Trophoblast cell (in vitro differentiated cells and primary cell): ENCODE data around the gene KPNA4.

ENCODE experiments used
- DNase-seq, 2 donors: peaks; one replicate each; pipeline ENCODE4 v3.0.0-alpha.2; 2016
- H2AFZ ChIP-seq: 2 replicates; pipeline ENCODE4 v1.6.1; 2013; ENCODE audit warnings: low read length, moderate library complexity, mild to moderate bottlenecking; ENCODE audit not compliant: insufficient read depth, poor library complexity
- H2AK5ac ChIP-seq: 2 replicates; pipeline ENCODE4 v1.6.1; 2013; ENCODE audit warnings: mild to moderate bottlenecking, low read length
- H2BK120ac ChIP-seq: 2 replicates; pipeline ENCODE4 v1.6.1; 2013; ENCODE audit warnings: low read length, mild to moderate bottlenecking, moderate library complexity; ENCODE audit not compliant: insufficient read depth, poor library complexity
- H2BK12ac ChIP-seq: 2 replicates; pipeline ENCODE4 v1.6.1; 2013; ENCODE audit warnings: mild to moderate bottlenecking, low read length, moderate library complexity
- H2BK5ac ChIP-seq: 2 replicates; pipeline ENCODE4 v1.6.1; 2013; ENCODE audit warnings: low read length, low read depth, moderate library complexity, mild to moderate bottlenecking; ENCODE audit not compliant: poor library complexity
- H3K14ac ChIP-seq: 2 replicates; pipeline ENCODE4 v1.6.1; 2013; ENCODE audit warnings: mild to moderate bottlenecking, low read length
- H3K18ac ChIP-seq: 2 replicates; pipeline ENCODE4 v1.6.1; 2013; ENCODE audit warnings: mild to moderate bottlenecking, low read length
- H3K23ac ChIP-seq: 2 replicates; pipeline ENCODE4 v1.6.1; 2013; ENCODE audit warnings: low read length
- H3K27ac ChIP-seq: 2 replicates; pipeline ENCODE4 v1.5.1; 2013; ENCODE audit warnings: low read depth, mild to moderate bottlenecking, inconsistent platforms, low read length, moderate library complexity
- H3K27me3 ChIP-seq: 2 replicates; pipeline ENCODE4 v1.6.1; 2013; ENCODE audit warnings: inconsistent platforms, mild to moderate bottlenecking, low read length, moderate library complexity; ENCODE audit not compliant: insufficient read depth
- H3K36me3 ChIP-seq, 2 experiments: 1 replicate in 1 of 2; 2 replicates in 1 of 2; pipeline ENCODE4 v1.6.1; 2013; ENCODE audit warnings: low read length in 2 of 2, mild to moderate bottlenecking in 2 of 2, moderate library complexity in 1 of 2; ENCODE audit not compliant: insufficient read depth in 2 of 2, control insufficient read depth in 1 of 2
- H3K4ac ChIP-seq: 2 replicates; pipeline ENCODE4 v1.6.1; 2013; ENCODE audit warnings: low read depth, mild to moderate bottlenecking, low read length, moderate library complexity
- H3K4me1 ChIP-seq, 2 experiments: 1 replicate in 1 of 2; 2 replicates in 1 of 2; pipeline ENCODE4 v1.6.1; 2013; ENCODE audit warnings: low read length in 2 of 2, mild to moderate bottlenecking in 2 of 2, moderate library complexity in 1 of 2; ENCODE audit not compliant: insufficient read depth in 2 of 2, control insufficient read depth in 1 of 2
- H3K4me2 ChIP-seq: 2 replicates; pipeline ENCODE4 v1.6.1; 2013; ENCODE audit warnings: inconsistent platforms, mild to moderate bottlenecking, low read length, moderate library complexity
- H3K4me3 ChIP-seq: 2 replicates; pipeline ENCODE4 v1.5.1; 2013; ENCODE audit warnings: mild to moderate bottlenecking, low read depth, low read length, inconsistent platforms
- H3K79me1 ChIP-seq: one replicate; pipeline ENCODE4 v1.6.1; 2013; ENCODE audit warnings: low read length
- H3K79me2 ChIP-seq: 2 replicates; pipeline ENCODE4 v1.6.1; 2013; ENCODE audit warnings: low read length, mild to moderate bottlenecking; ENCODE audit not compliant: control insufficient read depth, insufficient read depth, poor library complexity
- H3K9ac ChIP-seq: 2 replicates; pipeline ENCODE4 v1.6.1; 2013; ENCODE audit warnings: mild to moderate bottlenecking, low read length
- H3K9me3 ChIP-seq: 2 replicates; pipeline ENCODE4 v1.6.1; 2013; ENCODE audit warnings: low read depth, mild to moderate bottlenecking, control low read depth, inconsistent platforms, low read length; ENCODE audit not compliant: insufficient read depth
- H4K12ac ChIP-seq: 2 replicates; pipeline ENCODE4 v1.6.1; 2013; ENCODE audit warnings: low read depth, mild to moderate bottlenecking, low read length, moderate library complexity
- H4K8ac ChIP-seq: 2 replicates; pipeline ENCODE4 v1.6.1; 2013; ENCODE audit warnings: low read depth, mild to moderate bottlenecking, low read length, moderate library complexity
- H4K91ac ChIP-seq: one replicate; pipeline ENCODE4 v1.6.1; 2013; ENCODE audit warnings: low read depth, mild to moderate bottlenecking, low read length, moderate library complexity
- WGBS: extraction: QIAGEN DNeasy Blood & Tissue Kit; methylation state at CpG from one replicate; pipeline ENCODE4 v1.1.7; 2013; ENCODE audit warnings: missing lambda C conversion rate; ENCODE audit not compliant: insufficient read length, insufficient coverage; ENCODE audit errors: extremely low coverage; 5-methylcytosine and 5-hydroxymethylcytosine counted together

KPNA4 gene

GRCh38 chr3:160460033-160460432 is 105.3 kb downstream of the KPNA4 start:
- Histone ChIP-seq H4K8ac (no peak overlapping the region), H3K18ac (no peak overlapping the region), H2BK5ac (no peak overlapping the region), H3K4ac (no peak overlapping the region), H2BK12ac (no peak overlapping the region), H3K27ac (no peak overlapping the region), H3K27me3 (no peaks in the 10 kb centered on the region), H3K4me1 (no peaks in the 10 kb centered on the region), H2BK120ac (no peak overlapping the region), H3K79me2 (no peaks in the 10 kb centered on the region), H3K23ac (no peak overlapping the region), H3K4me3 (no peak overlapping the region), H3K79me1 (no peaks in the 10 kb centered on the region), H3K4me2 (no peak overlapping the region), H3K14ac (no peak overlapping the region), H2AFZ (no peak overlapping the region), H4K91ac (no peak overlapping the region), H3K9ac (no peak overlapping the region), H4K12ac (no peak overlapping the region), H3K36me3 (no peaks in the 10 kb centered on the region), H2AK5ac (no peak overlapping the region), H3K9me3 (peaks cover 3% of the 10 kb centered on the region)
- DNase-seq: no peak
- no CpG with 5 or more reads among the region's 3 CpGs for WGBS

- Histone ChIP-seq H4K91ac (no peak overlapping the region), H3K4me2 (no peak overlapping the region), H3K9me3 (peaks cover 3% of the 10 kb centered on the region), H3K9ac (no peak overlapping the region), H4K8ac (no peak overlapping the region), H2AK5ac (no peak overlapping the region), H3K4me3 (no peak overlapping the region), H2BK12ac (no peak overlapping the region), H3K36me3 (no peaks in the 10 kb centered on the region), H3K18ac (no peak overlapping the region), H3K4ac (no peak overlapping the region), H2BK5ac (no peak overlapping the region), H3K27ac (no peak overlapping the region), H2AFZ (no peak overlapping the region), H3K79me2 (no peaks in the 10 kb centered on the region), H2BK120ac (no peak overlapping the region), H3K79me1 (no peaks in the 10 kb centered on the region), H3K23ac (no peak overlapping the region), H4K12ac (no peak overlapping the region), H3K14ac (no peak overlapping the region), H3K4me1 (no peaks in the 10 kb centered on the region), H3K27me3 (no peaks in the 10 kb centered on the region)
- WGBS: no CpG with 5 or more reads among the region's 9 CpGs
- DNase-seq: no peak
These were observed 105.9 kb downstream of the KPNA4 start for GRCh38 chr3:160459450-160459970.

- no peak overlapping the region for H2AK5ac ChIP-seq
- H2BK12ac ChIP-seq: no peak overlapping the region
- no peak overlapping the region for H3K4me2 ChIP-seq
- no peak overlapping the region for H4K8ac ChIP-seq
- H4K91ac ChIP-seq: no peak overlapping the region
- H2BK5ac ChIP-seq: no peak overlapping the region
- H3K18ac ChIP-seq: no peak overlapping the region
- no CpG with 5 or more reads among the region's 4 CpGs for WGBS
- no peak overlapping the region for H2BK120ac ChIP-seq
- H3K79me1 ChIP-seq: no peaks in the 10 kb centered on the region
- no peaks in the 10 kb centered on the region for H3K27me3 ChIP-seq
- no peak overlapping the region for H3K4ac ChIP-seq
- H3K79me2 ChIP-seq: no peaks in the 10 kb centered on the region
- H3K9ac ChIP-seq: no peak overlapping the region
- no peaks in the 10 kb centered on the region for H3K4me1 ChIP-seq
- no peak for DNase-seq
- no peak overlapping the region for H3K14ac ChIP-seq
- no peaks in the 10 kb centered on the region for H3K36me3 ChIP-seq
- H3K9me3 ChIP-seq: peaks cover 3% of the 10 kb centered on the region
- no peak overlapping the region for H2AFZ ChIP-seq
- no peak overlapping the region for H3K4me3 ChIP-seq
- no peak overlapping the region for H3K27ac ChIP-seq
- H3K23ac ChIP-seq: no peak overlapping the region
- H4K12ac ChIP-seq: no peak overlapping the region
These were observed 107.2 kb downstream of the KPNA4 start for GRCh38 chr3:160458151-160458550.

- H3K27ac ChIP-seq: no peak overlapping the region
- no peak for DNase-seq
- H3K79me2 ChIP-seq: no peaks in the 10 kb centered on the region
- H4K12ac ChIP-seq: no peak overlapping the region
- no peak overlapping the region for H3K14ac ChIP-seq
- H2BK120ac ChIP-seq: no peak overlapping the region
- H3K9ac ChIP-seq: no peak overlapping the region
- no peak overlapping the region for H2BK5ac ChIP-seq
- H2AK5ac ChIP-seq: no peak overlapping the region
- H3K4ac ChIP-seq: no peak overlapping the region
- no peak overlapping the region for H3K23ac ChIP-seq
- H3K4me2 ChIP-seq: no peak overlapping the region
- no peaks in the 10 kb centered on the region for H3K27me3 ChIP-seq
- no peak overlapping the region for H3K18ac ChIP-seq
- H2BK12ac ChIP-seq: no peak overlapping the region
- no peak overlapping the region for H4K91ac ChIP-seq
- no peak overlapping the region for H3K4me3 ChIP-seq
- no CpG with 5 or more reads among the region's 3 CpGs for WGBS
- peaks cover 3% of the 10 kb centered on the region for H3K9me3 ChIP-seq
- H3K4me1 ChIP-seq: no peaks in the 10 kb centered on the region
- H3K79me1 ChIP-seq: no peaks in the 10 kb centered on the region
- no peak overlapping the region for H4K8ac ChIP-seq
- H3K36me3 ChIP-seq: no peaks in the 10 kb centered on the region
- H2AFZ ChIP-seq: no peak overlapping the region
These were observed 109.5 kb downstream of the KPNA4 start for GRCh38 chr3:160455846-160456245.
